Measurements from ENCODE around the gene HM13. TPM values are rescaled to one million over a fixed set of nuclear protein-coding genes. Genes with fewer than 3 reads are reported as not detected.

HM13 gene
- total and polyA plus RNA-seq, 2 donors (not counting 3 experiments of a cell fraction or from before 2014, with no cell fraction given): 211 to 218 TPM

DNA sequence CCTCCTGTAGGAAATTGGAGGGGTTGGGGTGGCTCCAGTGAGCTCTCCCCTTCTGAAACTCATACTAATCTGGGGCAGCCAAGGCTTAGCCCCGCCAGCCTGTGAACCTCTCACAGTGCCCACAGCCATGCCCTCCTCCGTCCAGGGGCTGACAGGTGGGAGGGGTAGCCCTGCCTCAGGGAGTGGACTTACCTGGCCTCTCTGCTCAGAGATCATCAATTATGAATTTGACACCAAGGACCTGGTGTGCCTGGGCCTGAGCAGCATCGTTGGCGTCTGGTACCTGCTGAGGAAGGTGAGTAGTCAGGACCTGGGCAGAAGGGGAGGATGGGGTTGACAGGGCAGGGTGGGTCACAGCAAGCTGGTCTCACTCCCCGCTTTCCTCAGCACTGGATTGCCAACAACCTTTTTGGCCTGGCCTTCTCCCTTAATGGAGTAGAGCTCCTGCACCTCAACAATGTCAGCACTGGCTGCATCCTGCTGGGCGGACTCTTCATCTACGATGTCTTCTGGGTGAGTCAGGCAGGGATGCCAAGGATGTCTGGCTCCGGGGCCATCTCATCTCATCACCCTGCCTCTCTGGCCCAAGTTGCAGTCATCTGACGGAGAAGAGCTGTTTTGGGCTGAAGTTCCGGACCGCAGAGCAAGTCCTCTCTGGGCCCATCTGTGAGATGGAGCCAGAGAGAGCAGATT, 34.7 kb downstream of the HM13 start:
- H3K4me3 ChIP-seq (replicated peaks in 1 of 3; ENCODE audit: insufficient read depth in 1 of 3, low read depth in 1 of 3, low read length in 3 of 3): no peak overlapping the region
- dilution Hi-C loops (cut with MboI; ENCODE audit: extremely low pct_ligation_motif_present, low sequenced_read_pairs): no loop called here
- ChIA-PET CTCF (interaction anchor here (0.8 to 3.6 kb wide), 6 partner anchors 8 to 64 kb away, joined by 3 to 21 read pairs (median 7); no protein-coding TSS in a partner anchor), POLR2A (no interaction called here)
- peaks cover 14% of the 10 kb centered on the region for H3K4me1 ChIP-seq (ENCODE audit: control insufficient read depth, extremely low read depth, insufficient read depth, low read length)
- H3K79me2 ChIP-seq (ENCODE audit: control insufficient read depth, insufficient read depth, low read length): peaks cover 24% of the 10 kb centered on the region
- H3K27ac ChIP-seq (ENCODE audit: insufficient read depth, low read depth, low read length): peak overlapping the region; percentile 93
- H4K20me1 ChIP-seq (replicated peaks; ENCODE audit: control insufficient read depth, extremely low read depth, insufficient read depth, low read length): no peaks in the 10 kb centered on the region
- DNase-seq (ENCODE audit: low read depth, low spot score) (no peak), FAIRE-seq (no peak)
- intact Hi-C loops (cut with micrococcal nuclease): no loop called here
- H3K9ac ChIP-seq (replicated peaks; ENCODE audit: extremely low read depth, insufficient read depth, low read length): peak overlapping the region; percentile 92
- H3K4me2 ChIP-seq (ENCODE audit: insufficient read depth, low read length): peak overlapping the region; percentile 82
- peaks cover 32 to 36% of the 10 kb centered on the region in 2 experiments for H3K36me3 ChIP-seq (ENCODE audit: control insufficient read depth in 2 of 2, extremely low read depth in 1 of 2, insufficient read depth in 2 of 2, low read length in 2 of 2)
- no peaks in the 10 kb centered on the region for H3K27me3 ChIP-seq (ENCODE audit: control insufficient read depth in 2 of 2, insufficient read depth in 2 of 2, low read length in 2 of 2)
- no peak overlapping the region for H2AFZ ChIP-seq (ENCODE audit: low read depth, low read length)
- H3K9me3 ChIP-seq (replicated peaks; ENCODE audit: control insufficient read depth, insufficient read depth, low read length): no peaks in the 10 kb centered on the region
- no peak for TF ChIP-seq MYC (IDR thresholded peaks at IDR 0.05; ENCODE audit: low read depth, low read length)
- no peak for TF ChIP-seq CTCF (IDR thresholded peaks at IDR 0.05; ENCODE audit: extremely low read depth in 1 of 2, insufficient read depth in 1 of 2, low read depth in 1 of 2, low read length in 2 of 2)
- no peak for TF ChIP-seq POLR2AphosphoS5 (IDR thresholded peaks at IDR 0.05; ENCODE audit: insufficient read depth, low read depth, low read length)
- TF ChIP-seq JUN (IDR thresholded peaks at IDR 0.05; ENCODE audit: borderline replicate concordance, insufficient read depth, insufficient read length, low read depth): no peak
- TF ChIP-seq FOS (IDR thresholded peaks at IDR 0.05; ENCODE audit: borderline replicate concordance, insufficient read depth, low read length): no peak
- no peak for TF ChIP-seq EZH2 (IDR thresholded peaks at IDR 0.05; ENCODE audit: borderline replicate concordance, low read depth, low read length, severe bottlenecking)
- TF ChIP-seq, protein P1, sequence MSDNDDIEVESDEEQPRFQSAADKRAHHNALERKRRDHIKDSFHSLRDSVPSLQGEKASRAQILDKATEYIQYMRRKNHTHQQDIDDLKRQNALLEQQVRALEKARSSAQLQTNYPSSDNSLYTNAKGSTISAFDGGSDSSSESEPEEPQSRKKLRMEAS (IDR thresholded peaks at IDR 0.05; ENCODE audit: insufficient read depth, insufficient read length): no peak
- TF ChIP-seq POLR2A (IDR thresholded peaks at IDR 0.05; ENCODE audit: low read depth, low read length): no peak
- TF ChIP-seq GATA2 (IDR thresholded peaks at IDR 0.05; ENCODE audit: insufficient read depth, insufficient read length, low read depth, low read length): no peak
- no peaks in the 10 kb centered on the region for H3K9me1 ChIP-seq (replicated peaks; ENCODE audit: control insufficient read depth, extremely low read depth, insufficient read depth, low read length)
- BruUV-seq (replicated peaks): no TSS peak

Measured in endothelial cell of umbilical vein (primary cell).